Dedifferentiated amniotic fluid mesenchymal stem cell (primary cell): Measurements from ENCODE around the gene FZD10.

Source experiments
- DNase-seq: peaks from one replicate; pipeline ENCODE4 v3.0.0-alpha.2; 2016; ENCODE audit errors: extremely low spot score

FZD10 gene

DNA sequence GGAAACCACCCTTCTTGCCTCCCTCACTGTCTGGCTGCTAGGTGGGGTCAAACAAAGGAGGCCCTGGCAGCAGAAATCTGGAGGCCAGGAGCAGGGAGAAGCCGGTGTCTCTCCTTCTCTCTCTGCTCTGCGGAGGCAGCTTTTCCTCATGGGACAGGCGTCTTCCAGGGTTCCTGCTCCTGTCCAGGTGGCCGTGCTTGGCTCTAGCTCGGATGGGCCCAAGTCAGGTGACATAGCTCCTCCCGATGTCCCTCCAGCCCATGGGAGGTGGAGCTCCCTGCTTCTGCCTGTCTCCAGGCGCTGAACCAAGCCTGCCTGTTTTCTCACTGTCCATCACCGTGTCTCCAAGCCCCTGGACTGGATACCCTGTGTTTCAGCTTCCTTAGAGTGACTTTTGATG, 30.5 kb upstream of the FZD10 start:
- no peak for DNase-seq

DNA sequence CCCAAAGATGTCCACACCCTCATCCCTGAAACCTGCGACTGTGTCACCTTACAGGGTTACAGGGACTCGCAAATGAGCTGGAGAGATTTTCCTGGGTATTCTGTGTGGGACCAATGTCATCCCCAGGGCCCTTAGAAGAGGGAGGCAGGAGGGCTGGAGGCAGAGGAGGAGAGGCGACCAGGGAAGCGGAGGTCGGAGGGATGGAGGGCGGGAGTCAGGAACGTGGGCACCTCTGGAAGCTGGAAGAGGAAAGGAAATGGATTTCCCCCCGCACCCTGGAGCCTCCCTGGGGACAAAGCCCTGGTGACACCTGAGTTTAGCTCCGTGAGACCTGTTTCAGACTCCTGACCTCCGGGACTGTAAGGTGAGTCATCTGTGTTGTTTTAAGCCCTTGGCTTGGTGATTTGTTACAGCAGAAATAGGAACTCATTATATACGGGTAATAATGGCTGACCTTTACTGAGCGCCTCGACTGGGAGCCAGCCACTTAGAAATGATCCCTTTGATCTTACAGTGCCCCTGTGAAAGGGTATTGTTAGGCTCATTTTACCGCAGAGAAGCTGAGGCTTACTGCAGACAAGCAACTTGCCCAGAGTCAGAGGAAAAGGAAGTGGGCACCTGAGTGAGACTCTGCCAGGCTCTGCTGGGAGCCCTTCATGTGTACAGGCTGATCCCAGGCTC, 29.3 kb upstream of the FZD10 start:
- no peak for DNase-seq

DNA sequence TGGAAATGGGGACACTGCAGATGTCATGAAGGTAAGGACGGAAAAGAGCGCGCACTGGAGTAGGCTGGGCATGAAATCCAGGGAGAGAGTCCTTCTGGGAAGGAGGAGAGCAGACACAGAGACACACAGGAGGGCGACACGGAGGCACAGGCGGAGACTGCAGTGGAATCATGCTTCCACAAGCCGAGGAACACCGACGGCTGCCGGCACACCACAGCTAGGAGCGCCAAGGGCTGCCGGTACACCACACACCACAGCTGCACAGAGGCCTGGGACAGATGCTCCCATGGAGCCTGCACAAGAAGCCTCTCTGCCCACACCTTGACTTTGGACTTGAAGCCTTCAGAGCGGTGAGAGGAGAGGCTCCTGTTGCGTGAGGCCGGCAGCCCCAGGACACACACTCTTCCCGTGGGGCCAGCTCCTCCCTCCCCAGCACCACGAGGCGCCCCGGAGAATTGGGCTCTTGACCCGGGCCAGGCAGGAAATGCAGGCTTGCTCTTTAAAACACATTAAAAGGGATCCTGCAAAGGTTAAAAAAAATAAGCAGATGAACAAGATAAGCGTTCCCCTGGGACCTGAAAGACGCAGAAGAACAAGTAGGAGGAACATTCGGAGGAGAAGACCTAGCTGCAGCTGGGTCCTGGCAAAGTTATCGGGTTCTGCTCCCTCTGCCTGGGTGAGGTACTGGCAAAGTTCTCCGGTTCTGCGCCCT, 28.3 kb upstream of the FZD10 start:
- no peak for DNase-seq

DNA sequence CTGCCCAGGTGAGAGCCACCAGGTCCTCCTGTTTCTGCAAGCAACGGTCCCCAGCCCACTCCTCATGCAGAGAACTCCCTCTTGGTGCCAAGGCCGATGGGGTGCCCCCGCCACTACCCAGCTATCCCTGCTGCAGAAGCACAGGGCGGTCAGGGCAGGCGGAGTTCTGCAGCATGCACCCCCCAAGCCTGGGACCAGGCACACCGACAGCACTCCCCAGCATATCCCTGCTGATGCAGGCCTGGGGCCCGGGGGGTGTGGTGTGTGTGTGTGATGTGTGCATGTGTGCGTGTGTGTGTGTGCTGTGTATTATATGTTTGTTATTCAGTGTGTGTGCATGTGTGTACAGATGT, 27.7 kb upstream of the FZD10 start:
- DNase-seq: no peak

DNA sequence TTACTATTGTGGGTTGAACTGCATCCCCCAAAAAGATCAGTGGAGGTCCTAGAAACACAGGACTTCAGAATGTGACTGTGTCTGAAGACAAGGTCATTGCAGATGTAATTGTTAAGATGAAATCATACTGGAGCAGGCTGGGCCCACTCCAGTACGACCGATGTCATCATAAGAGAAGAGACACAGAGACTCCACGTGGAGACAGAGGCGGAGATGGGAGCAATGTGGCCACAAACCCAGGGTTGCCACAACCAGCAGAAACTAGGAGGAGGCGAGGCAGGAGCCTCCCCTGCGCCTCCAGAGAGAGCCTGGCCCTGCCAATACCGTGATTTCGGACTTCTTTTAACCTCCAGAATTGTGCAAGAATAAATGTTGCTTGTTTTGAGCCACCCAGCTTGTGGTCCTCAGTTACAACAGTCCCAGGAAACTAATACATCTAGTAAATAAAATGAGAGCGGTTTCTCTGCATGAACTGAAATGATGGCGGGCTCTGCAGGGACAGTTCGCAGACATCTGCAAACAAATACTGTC, 25.7 kb upstream of the FZD10 start:
- no peak for DNase-seq

DNA sequence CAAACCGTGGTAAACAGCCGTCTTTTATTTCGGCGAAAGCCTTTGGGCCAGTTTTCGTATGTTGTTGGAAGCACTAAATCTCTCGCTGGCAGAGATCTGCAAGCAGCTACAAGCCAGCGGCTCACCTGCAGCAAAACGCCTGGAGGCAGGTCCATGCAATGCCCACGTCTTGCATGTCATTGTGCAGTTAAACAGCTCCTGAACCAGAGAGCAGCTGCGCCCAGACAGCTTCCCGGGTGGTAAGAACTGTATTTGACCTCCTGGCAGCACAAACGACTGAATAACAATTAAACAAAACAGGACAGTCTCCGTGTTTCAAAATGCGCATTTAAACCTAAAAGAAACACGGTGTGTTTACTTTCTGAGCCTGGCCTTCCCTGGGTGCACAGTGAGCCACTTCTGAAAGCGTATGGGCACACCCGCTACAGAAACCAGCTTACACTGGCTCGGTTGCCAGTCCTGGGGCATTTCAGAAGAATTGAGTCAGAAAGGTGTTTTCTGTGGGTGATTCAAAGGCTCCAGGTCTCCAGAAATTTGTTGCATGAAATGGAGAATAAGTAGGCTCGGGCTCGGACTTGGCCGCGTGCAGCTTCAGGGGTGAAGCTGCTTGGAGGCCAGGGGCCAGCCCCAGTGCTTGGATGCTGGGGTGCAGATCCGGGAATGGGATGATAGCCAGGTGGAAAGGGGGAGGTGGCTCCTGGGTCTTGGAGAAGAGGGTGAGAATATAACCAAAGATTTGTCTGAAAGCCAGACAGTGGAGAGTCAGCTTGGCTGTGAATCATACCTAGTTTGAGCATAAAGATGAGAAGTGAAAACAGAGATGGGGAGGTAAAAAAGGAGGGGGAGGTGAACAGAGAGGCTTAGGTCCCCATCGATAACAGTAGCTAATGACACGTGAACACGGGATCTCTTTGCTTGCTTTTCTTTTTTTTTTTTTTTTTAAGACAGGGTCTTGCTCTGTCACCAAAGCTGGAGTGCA, 24.9 kb upstream of the FZD10 start:
- DNase-seq: no peak

DNA sequence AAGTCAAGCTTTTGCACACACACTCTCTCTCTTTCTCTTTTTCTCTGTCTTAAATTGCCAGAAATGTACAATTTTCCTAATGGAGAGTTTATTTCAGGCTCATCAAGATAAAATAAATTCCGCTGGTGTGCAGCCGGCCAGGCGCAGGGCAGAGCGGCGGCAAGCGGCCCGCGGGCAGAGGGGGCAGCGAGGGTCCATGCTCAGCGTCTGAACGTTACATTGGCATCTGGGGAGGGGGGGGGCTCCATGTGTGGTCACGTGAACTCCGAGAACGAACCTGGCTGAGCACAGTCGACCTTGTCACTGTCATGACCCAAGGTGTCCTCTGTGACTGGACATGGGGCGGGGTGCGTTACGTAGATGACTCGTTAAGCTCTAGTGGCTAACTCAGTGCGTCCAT, 23.8 kb upstream of the FZD10 start:
- no peak for DNase-seq

DNA sequence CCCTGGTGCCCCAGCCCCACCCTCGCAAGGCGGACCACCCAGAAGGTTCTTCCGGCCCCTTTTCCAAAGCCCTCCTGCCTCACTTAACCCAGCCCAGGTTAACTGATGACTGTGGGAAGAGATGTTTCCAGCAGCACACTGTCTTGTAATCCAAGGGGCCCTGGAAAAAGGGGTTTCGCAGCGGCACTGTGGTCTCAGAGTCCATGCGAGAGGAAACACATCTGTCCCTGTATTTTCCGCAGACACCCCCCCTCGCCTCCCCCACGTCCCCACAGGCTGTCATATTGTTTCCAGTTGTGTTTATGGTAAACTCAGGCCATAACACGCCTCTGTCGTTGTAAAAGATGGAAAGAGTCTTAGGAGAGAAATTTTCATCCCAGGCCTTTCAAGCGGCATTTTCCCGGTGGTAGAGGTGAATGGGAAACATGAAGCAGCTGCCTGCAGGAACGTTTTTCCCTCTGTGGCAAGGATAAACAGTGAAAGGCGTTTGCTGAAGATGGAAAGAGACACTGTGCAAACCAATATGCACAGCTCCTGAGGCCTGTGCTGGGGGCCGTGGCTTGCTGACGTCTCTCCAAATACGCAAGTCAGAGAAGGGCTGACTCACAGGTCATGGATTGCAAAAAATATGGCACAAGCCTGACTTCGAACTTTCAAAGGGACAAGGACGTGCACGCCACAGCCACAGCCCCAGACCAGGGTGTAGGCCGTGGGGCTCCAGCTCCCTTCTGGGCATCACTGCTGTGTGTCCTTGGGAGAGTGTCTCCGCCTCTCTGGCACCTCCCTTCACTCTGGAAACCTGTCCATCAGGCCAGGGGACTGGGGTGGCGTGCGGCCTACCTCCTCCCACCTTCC, 22.5 kb upstream of the FZD10 start:
- DNase-seq: no peak

DNA sequence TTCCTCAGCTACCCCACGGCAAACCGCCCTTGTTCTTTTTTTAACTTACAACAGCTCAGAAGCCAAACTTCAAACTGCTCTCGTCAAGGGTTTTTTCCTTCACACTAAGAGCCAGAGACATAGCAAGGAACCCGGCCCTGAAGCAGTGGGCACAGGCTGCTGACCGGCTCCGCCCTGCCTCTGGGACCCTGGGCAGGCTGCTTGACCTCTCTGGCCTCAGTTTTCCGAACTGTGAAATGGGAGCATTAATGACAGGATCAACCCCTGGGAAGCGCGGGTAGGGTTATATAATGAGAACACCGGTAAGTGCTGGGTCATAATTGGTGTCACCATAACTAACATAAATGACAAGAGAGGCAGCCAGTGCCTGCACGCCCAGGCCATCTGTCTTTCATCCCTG, 21.2 kb upstream of the FZD10 start:
- DNase-seq: no peak

DNA sequence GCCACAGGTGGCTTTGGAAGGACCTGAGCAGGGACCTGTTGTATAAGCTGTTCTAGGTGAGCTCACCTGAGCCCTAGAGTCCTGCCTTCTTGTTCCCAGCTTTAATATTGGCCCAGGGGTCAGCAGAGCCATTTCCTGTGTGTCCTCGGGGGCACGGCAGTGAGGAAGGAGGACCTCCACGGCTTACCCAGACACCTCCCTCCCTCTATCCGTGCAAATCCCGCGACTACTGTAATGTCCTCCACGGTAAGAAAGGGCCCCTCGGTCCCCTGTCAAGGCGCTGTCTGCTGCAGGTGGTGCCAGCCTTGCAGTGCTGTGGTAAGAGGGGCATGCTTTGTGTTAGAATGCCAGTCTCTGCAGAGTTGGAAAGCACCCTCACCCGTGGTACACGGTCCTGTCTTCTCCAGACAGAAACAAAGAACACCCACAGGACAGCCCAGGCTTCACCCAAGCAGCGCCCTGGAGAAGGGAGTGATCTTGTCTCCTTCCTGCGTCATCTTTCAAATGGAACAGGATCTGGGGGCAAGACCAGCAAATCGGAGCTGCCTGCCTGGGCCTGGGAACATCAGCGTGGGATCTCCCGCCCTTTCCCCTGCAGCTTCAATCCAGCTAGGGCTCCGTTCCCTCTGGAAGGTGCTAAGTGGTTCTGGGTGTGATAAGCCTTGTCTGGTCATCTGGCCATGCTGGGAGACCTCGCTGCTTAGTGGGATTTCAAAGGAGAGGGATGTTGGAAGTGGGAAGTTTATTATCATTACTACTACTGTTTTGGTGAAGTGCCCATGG, 20.2 kb upstream of the FZD10 start:
- DNase-seq: no peak

DNA sequence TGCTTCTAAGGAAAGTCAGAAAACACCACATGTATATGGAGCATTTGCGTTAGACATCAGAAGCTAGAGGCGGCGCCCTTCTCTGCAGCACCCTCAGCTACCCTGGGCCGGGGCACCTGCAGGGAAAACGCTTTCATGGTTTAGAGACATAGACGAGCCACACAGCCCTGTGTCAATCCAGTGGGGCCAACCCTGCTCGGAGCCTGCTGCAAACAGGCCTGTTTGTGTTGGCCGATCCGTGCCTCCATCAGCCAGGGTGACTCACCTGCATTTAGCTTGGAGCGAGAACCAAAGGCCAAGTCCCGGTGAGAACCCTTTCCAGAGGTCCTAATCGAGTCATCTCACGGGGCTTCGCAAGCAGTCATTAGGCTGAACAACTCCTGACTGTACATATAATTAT, 19.5 kb upstream of the FZD10 start:
- DNase-seq: no peak

DNA sequence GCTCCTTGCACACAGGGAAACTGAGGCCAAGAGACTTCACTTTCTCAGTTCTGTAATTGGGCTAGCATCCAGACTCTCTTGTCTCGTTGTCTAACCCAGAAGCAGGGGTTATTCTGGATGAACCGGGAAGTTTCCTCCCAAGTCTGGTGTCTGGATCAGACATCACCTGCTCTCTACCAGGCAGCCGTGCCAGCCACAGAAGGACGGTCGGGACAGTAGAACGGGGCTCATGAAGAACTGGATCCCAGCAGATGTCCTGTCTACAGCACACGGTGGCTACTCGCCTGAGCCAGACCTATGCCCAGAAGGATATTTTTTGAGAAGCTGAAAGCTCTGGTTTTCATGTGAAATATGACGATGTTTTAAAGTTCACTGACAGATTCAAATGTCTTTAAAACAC, 19.1 kb upstream of the FZD10 start:
- DNase-seq: no peak

DNA sequence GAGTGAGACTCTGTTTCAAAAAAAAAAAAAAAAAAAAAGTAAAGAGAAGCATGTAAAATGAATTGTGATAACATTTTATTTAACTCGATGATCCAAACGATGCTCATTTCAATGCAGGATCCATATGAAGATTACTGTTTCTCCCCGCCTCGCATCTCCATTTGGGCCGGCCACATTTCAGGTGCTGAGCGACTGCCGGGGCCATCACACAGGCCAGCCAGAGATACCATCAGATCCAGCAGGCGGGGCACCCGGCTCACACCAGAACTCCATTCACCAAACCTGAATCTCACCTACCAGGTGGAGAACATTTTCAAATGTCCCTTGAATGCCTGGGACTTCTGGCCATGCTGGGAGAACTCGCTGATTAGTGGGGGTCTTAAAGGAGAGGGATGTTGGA, 18.0 kb upstream of the FZD10 start:
- no peak for DNase-seq

DNA sequence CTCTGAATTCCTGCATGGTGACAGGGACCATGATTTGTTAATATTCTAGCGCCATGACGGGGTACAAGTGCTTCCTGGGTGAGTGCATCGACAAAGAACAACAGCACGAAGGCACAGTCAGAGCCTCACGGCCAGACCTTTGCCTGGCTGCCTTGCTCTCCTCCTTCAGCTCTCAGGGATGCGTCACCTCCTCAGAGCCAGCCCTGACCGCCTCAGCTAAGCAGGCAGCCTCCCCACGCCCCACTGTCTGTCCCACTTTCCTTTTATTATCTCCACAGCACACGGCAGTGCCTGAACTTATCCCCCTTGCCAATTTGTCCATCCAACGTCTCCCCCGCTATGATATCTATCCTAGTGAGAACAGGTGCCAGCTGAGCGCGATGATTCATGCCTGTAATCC, 16.5 kb upstream of the FZD10 start:
- no peak for DNase-seq

DNA sequence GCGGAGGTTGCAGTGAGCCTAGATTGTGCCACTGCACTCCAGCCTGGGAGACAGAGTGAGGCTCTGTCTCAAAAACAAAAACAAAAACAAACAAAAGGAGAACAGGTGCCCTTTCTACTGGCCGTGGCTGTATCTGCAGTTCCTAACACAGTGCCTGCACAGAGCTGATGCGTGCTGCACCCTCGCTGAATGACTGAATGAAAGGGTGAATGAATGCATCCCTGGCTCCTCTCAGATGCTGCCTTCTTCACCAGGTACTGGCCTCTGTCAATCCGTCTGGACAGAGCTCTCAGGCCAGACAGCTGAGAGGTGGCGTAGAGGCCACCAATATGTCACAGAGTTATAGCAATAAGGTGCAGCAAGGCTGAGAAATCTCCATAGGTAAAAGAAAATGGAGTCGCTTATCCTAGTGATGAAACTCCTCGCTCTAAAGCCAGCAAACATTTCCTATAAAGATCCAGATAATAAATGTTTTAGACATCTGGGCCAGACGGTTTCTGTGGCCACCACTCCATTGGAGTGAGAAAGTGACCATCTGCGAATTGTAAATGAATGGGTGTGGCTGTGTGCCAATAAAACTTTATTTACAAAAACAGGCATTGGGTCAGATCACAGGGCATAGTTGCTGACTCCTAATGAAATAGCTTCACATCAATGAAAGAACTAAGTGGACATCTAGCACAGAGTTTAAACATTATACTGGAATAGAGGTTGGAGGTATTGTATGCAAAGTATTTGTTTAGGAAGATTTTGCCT, 15.9 kb upstream of the FZD10 start:
- no peak for DNase-seq

DNA sequence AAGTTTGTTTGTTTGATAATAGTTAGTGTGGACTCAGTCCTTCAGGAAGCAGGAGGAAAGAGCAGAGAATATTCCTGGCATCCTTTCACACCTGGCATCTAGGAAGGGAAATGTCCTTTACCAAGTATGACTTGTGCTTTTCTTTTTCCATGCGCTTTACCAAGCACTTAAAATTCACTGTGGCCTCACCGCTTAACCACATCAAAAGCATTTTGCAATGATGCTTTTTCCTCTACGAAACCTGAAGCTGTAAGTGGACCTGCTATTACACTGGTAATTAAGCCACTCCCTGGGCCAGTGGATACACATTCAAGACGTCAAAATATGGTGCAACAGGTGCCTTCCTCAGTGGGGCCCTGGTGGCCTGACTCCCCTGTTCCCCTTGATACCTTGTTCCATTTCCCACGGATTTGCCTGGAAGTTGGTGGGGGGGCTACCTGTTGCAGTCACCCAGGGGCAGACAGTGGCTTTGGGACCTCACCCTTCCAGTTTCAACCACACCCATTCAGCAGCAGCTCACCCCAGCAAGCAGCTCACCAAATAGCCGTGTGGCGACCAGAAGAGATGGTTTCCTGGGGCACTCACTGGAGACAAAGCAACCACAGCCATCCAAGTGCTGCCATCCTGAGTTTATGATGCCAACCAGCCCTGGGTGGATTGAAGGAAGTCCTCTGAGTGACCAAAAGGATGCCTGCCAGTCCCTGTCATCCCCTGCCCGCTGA, 14.2 kb upstream of the FZD10 start:
- DNase-seq: no peak

DNA sequence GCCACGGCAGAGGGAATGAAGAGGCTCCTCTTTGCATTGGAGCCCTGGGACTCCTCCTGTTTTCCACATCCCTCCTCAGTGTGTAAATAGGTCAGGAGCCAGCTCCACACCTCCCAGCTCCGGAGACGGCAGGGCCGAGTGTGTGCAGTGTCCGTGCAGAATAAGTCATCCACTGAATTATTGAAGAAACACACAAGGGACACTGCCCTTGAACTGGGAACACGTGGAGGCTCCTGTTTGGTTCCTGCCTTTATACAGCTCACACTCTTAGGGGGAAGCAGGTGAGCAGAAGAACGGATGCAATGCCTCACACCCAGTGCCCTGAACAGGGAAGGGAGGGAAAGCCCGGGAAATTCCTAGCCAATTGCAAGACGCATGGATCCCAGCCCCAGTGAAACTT, 10.4 kb upstream of the FZD10 start:
- DNase-seq: no peak

DNA sequence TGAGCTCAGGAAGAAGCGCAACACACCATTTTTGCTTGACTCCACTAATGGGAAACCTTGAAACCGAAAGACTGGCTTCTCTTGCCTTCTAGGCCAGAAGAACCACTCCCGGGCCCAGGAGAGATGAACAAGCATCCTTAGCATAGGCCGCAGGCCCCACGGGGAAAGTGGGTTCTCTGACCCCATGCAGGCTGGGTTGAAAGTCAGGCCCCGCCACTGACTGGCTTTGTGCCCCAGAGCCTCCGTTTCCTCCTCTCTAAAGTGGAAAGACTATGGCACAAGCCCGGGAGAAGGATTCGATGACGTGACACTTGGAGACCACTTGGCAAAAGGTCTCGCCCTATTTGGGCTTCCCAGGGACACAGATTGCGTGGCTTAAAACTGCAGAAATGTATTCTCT, 9.9 kb upstream of the FZD10 start:
- DNase-seq: no peak

DNA sequence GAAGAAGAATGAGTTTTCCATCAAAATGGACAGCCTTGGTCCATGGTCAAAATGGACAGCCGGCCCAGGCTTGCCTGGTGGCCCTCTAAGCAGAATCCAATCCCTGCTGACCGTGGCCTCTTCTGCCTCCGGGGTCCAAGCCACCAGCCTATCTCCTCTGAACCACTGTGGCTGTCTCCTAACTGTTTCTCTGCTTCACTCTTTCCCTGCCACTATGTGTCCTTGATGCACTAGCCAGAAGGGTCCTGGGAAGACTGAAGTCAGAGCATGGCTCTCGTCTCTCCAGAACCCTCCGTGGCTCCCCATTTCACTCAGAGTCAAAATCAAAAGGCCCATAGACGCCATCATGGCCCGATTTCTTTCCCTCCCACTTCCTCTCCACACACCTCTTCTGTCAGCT, 8.5 kb upstream of the FZD10 start:
- DNase-seq: no peak
